NT2/D1 (cell line): ENCODE data around the gene FZD10.

ENCODE experiments used
- SUZ12 ChIP-seq: IDR thresholded peaks from 2 replicates; pipeline ENCODE4 v1.6.1; 2011; ENCODE audit not compliant: insufficient read length, insufficient read depth; ENCODE audit errors: extremely low read depth
- YY1 ChIP-seq: IDR thresholded peaks from 2 replicates; pipeline ENCODE4 v1.6.1; 2011; ENCODE audit not compliant: insufficient read length, insufficient read depth
- ZNF274 ChIP-seq: IDR thresholded peaks from 2 replicates; pipeline ENCODE4 v1.6.1; 2011; ENCODE audit warnings: mild to moderate bottlenecking, low read depth, low read length

DNA sequence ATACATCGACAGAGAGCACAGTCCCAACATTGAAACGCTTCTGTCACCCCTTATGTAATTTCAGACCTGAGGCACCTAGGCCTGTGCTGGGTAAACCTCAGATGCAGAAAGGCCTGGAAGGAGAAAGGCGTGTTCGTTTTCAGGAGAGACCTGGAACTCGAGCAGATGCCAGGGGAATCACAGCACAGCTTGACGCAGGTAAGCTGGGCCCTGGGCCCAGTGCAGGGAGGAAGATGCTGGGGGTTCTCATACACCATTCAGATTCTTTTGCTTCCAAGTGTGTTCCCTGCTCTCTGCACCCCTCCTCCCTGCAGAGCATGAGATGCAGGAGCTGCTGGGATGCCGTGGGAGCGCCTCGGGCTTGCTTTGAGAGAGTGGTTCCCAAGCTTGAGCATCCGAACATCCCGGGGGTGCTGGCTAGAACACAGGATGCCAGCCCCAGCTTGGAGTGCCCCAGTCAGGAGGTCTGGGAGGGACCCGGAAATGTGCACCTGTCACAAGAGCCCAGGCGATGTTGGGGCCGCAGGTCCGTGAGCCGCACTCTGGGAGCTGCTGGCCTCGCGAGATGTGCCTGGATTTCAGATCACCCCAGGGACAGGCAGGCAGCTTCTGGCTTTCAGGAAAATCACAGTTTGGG is 35.9 kb downstream of the FZD10 start:
- TF ChIP-seq ZNF274 (no peak), YY1 (no peak), SUZ12 (no peak)
